ENCODE results near the gene RAD23A. TPM values are rescaled to one million over a fixed set of nuclear protein-coding genes. Genes with fewer than 3 reads are reported as not detected.
A peak's percentile ranks its signal among the peaks of the same experiment; 100 is the strongest.
"Not testable (repeated sequence)": the region's sequence is repeated elsewhere in the genome, so short reads cannot be mapped to it uniquely, and the experiment has no call there.

RAD23A gene
- total RNA-seq, 2 experiments from 2014 or later = 189 to 190 TPM

DNA sequence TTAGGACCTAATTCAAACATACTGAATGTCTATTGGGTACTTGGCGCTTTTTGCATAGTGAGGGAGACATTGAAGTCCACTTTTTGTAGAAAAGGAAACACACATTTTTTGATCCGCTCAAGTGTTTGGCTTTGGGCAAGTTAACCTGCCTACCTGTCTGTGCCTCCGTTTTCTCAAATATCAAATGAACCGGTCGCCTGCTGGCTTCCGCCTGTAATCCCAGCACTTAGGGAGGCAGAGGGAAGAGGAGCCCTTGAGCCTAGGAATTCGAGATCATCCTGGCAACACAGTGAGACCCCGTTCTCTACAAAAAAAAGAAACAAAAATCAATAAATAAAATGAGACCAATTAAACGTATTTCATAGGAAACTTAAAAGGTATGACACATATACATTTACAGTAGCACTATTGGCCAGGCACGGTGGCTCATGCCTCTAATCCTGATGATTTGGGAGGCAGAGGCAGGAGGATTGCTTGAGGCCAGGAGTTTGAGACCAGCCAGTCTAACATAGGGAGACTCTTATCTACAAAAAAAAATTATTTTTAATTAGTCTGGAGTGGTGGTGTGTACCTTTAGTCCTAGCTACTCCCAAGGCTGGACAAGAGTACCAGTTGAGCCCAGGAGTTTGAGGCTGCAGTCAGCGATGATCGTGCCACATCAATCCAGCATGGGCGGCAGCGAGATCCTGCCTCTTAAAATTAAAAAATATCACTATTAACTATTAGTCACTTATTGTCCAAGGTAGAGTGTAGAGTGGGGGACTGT is 1.3 kb downstream of the RAD23A start:
- H3K9me3 Mint-ChIP-seq = no peaks in the 10 kb centered on the region
- H3K36me3 Mint-ChIP-seq (ENCODE audit: low read depth) = peaks cover 82% of the 10 kb centered on the region
- peak overlapping the region; percentile 87 for H3K27ac Mint-ChIP-seq
- intact Hi-C loops (cut with micrococcal nuclease) = no loop called here
- ATAC-seq (no peak), DNase-seq (no peak)
- H3K4me3 Mint-ChIP-seq = peak overlapping the region; percentile 85
- TF ChIP-seq, protein P1, sequence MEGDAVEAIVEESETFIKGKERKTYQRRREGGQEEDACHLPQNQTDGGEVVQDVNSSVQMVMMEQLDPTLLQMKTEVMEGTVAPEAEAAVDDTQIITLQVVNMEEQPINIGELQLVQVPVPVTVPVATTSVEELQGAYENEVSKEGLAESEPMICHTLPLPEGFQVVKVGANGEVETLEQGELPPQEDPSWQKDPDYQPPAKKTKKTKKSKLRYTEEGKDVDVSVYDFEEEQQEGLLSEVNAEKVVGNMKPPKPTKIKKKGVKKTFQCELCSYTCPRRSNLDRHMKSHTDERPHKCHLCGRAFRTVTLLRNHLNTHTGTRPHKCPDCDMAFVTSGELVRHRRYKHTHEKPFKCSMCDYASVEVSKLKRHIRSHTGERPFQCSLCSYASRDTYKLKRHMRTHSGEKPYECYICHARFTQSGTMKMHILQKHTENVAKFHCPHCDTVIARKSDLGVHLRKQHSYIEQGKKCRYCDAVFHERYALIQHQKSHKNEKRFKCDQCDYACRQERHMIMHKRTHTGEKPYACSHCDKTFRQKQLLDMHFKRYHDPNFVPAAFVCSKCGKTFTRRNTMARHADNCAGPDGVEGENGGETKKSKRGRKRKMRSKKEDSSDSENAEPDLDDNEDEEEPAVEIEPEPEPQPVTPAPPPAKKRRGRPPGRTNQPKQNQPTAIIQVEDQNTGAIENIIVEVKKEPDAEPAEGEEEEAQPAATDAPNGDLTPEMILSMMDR (IDR thresholded peaks at IDR 0.05) = no peak
- ChIA-PET POLR2A (interaction anchor here (0.6 to 4.0 kb wide), 6 partner anchors 9 to 307 kb away, joined by 3 to 30 read pairs (median 4); partner anchors contain the start of genes FARSA and GADD45GIP1), CTCF (interaction anchor here (0.7 to 1.3 kb wide), 2 partner anchors 18 to 62 kb away, joined by 3 to 8 read pairs (median 6); no protein-coding TSS in a partner anchor)
- peaks cover 39% of the 10 kb centered on the region for H3K4me1 Mint-ChIP-seq (ENCODE audit: low read depth)
- no peaks in the 10 kb centered on the region for H3K27me3 Mint-ChIP-seq

DNA sequence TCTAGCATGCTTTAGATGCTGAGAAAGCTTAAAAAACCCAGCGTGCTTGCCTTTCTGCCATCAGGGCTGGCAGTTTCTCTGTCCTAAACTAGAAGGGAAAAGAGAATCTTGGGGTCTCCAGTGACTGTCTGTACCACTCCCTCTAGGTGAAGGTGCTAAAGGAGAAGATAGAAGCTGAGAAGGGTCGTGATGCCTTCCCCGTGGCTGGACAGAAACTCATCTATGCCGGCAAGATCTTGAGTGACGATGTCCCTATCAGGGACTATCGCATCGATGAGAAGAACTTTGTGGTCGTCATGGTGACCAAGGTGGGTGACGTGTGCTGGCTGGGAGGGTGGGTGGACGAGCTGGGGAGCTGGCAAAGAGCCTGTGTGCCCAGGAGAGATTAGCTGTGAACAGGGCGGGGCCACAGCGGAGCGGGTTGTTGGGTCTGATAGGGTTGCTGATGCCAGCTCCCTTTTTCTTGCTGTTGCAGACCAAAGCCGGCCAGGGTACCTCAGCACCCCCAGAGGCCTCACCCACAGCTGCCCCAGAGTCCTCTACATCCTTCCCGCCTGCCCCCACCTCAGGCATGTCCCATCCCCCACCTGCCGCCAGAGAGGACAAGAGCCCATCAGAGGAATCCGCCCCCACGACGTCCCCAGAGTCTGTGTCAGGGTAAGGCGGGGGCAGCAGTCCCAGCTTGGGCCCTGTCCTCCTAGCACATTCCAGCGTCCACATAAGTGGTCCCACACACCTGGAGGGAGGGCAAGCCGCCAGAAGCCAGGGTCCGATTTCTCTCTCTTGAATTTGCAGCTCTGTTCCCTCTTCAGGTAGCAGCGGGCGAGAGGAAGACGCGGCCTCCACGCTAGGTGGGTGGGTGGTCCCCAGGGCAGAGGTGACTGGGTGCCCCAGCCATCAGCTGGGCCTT is 2.3 kb downstream of the RAD23A start:
- peak overlapping the region; percentile 32 for H3K4me3 Mint-ChIP-seq
- H3K36me3 Mint-ChIP-seq (ENCODE audit: low read depth) = peaks cover 78% of the 10 kb centered on the region
- no peak for ATAC-seq
- H3K27ac Mint-ChIP-seq = peak overlapping the region; percentile 87
- ChIA-PET POLR2A (interaction anchor here (1.0 to 4.0 kb wide), 6 partner anchors 8 to 29 kb away, joined by 3 to 30 read pairs (median 4); partner anchors contain the start of genes FARSA, GADD45GIP1 and SYCE2), CTCF (interaction anchor here (1.3 kb wide), 1 partner anchor 17 kb away, joined by 6 read pairs; no protein-coding TSS in a partner anchor)
- no peaks in the 10 kb centered on the region for H3K9me3 Mint-ChIP-seq
- H3K27me3 Mint-ChIP-seq = no peaks in the 10 kb centered on the region
- intact Hi-C loops (cut with micrococcal nuclease) = no loop called here
- peaks cover 38% of the 10 kb centered on the region for H3K4me1 Mint-ChIP-seq (ENCODE audit: low read depth)
- TF ChIP-seq, protein P1 (IDR thresholded peaks at IDR 0.05) = no peak
- DNase-seq = no peak

DNA sequence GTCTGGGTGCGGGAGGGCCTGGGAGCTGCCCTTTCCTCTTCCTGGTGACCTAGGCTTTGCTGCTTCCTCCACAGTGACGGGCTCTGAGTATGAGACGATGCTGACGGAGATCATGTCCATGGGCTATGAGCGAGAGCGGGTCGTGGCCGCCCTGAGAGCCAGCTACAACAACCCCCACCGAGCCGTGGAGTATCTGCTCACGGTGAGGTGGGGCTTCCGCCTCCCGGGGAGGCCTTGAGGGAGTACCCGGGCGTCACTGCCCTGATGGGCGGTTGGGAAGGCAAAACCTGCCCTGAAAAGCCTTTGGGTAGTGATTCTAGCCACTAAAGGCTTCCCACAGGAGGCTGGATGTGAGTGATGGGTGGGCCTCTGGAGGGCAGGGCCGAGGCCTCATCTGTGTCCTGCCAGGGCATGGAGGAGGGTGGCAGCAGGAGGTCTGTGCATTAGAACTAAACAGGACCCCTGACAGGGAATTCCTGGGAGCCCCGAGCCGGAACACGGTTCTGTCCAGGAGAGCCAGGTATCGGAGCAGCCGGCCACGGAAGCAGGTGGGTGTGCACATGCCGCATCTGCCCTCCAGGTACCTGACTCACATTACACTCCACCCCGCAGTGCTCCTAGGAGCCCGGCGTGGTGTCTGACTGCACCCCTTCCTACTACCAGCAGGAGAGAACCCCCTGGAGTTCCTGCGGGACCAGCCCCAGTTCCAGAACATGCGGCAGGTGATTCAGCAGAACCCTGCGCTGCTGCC is 3.1 kb downstream of the RAD23A start:
- ChIA-PET CTCF (interaction anchor here (1.3 to 2.6 kb wide), 2 partner anchors 16 to 17 kb away, joined by 6 to 16 read pairs; no protein-coding TSS in a partner anchor), POLR2A (interaction anchor here (1.0 to 4.0 kb wide), 5 partner anchors 7 to 30 kb away, joined by 3 to 30 read pairs (median 5); partner anchors contain the start of genes FARSA, GADD45GIP1 and SYCE2)
- peak overlapping the region; percentile 17 for H3K4me3 Mint-ChIP-seq
- peak overlapping the region; percentile 59 for H3K27ac Mint-ChIP-seq
- no peak for ATAC-seq
- peaks cover 38% of the 10 kb centered on the region for H3K4me1 Mint-ChIP-seq (ENCODE audit: low read depth)
- TF ChIP-seq, protein P1 (IDR thresholded peaks at IDR 0.05) = no peak
- intact Hi-C loops (cut with micrococcal nuclease) = no loop called here
- H3K36me3 Mint-ChIP-seq (ENCODE audit: low read depth) = peaks cover 71% of the 10 kb centered on the region
- no peaks in the 10 kb centered on the region for H3K9me3 Mint-ChIP-seq
- no peaks in the 10 kb centered on the region for H3K27me3 Mint-ChIP-seq
- DNase-seq = no peak

DNA sequence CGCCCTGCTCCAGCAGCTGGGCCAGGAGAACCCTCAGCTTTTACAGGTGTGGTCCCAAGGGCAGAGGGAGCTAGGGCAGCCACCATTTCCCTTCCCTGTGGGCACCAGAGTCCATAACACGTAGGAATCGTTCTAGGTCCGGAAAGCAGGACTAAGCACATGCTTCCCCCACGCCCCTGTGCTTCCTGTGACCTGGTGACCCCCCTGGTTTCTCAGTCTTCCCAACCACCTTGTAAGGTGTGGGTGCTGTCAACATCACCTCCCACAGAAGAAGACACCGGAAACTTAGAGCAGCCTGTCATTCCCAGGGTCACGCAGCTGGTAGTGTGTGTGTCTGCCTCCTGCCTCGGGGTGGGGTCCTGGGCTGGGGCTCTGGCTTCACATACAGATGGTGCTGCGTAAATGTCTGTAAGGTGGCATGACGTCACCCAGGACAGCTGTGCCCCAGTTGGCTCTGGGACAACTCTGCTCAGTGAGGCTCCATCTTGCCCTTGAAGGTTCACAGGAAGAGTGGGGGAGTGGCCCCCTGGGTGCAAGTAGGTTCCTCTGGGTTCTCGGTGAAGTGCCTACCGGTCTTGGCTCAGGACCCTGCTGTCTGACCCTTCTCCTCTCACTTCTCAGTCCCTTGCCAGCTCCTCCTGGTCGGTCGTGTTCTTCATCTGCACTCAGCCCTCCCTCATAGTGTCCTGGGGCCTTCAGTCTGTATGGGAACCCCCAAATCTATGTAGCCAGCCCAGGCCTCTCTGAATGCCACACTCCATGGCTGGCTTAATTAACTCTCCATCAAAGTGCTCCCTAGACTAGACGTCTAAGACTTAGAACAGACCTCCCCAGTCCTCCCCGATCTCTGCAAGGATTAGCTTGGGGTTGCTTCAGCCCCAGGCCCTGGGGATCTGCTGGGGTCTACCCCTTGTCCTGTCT is 4.0 kb downstream of the RAD23A start:
- Mint-ChIP-seq H3K27me3 (no peaks in the 10 kb centered on the region), H3K36me3 (ENCODE audit: low read depth) (peaks cover 71% of the 10 kb centered on the region)

DNA sequence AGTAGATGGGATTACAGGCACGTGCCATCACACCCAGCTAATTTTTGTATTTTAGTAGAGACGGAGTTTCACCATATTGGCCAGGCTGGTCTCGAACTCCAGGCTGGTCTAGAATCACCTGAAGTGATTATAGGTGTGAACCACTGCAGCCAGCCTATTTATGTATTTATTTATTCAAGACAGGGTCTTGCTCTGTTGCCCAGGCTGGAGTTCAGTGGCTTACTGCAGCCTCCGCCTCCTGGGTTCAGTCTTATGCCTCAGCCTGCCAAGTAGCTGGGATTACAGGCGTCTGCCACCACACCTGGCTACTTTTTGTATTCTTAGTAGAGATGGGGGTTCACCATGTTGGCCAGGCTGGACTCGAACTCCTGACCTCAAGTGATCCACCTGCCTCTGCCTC is 6.4 kb downstream of the RAD23A start:
- H3K27me3 Mint-ChIP-seq; H3K4me3 Mint-ChIP-seq; H3K9me3 Mint-ChIP-seq; intact Hi-C loops (cut with micrococcal nuclease); ATAC-seq; DNase-seq: not testable (repeated sequence)
- Mint-ChIP-seq H3K36me3 (ENCODE audit: low read depth) (peaks cover 68% of the 10 kb centered on the region), H3K27ac (peak overlapping the region; percentile 83), H3K4me1 (ENCODE audit: low read depth) (peaks cover 44% of the 10 kb centered on the region)
- CTCF ChIA-PET = interaction anchor here (6.0 kb wide), 1 partner anchor 13 kb away, joined by 51 read pairs; no protein-coding TSS in a partner anchor
- POLR2A ChIA-PET = interaction anchor here (0.7 to 3.1 kb wide), 4 partner anchors 13 to 79 kb away, joined by 3 to 13 read pairs (median 8); partner anchors contain the start of gene FARSA

More for the DNA sequence above, 4.0 kb downstream of the RAD23A start:
- H3K4me3 Mint-ChIP-seq = no peak overlapping the region
- ChIA-PET CTCF (interaction anchor here (2.6 kb wide), 1 partner anchor 16 kb away, joined by 16 read pairs; no protein-coding TSS in a partner anchor), POLR2A (interaction anchor here (1.0 to 1.8 kb wide), 4 partner anchors 9 to 203 kb away, joined by 3 to 10 read pairs (median 4); partner anchors contain the start of gene CALR)
- no peak for DNase-seq
- ATAC-seq = no peak
- H3K9me3 Mint-ChIP-seq = no peaks in the 10 kb centered on the region
- peaks cover 40% of the 10 kb centered on the region for H3K4me1 Mint-ChIP-seq (ENCODE audit: low read depth)
- peak overlapping the region; percentile 34 for H3K27ac Mint-ChIP-seq
- TF ChIP-seq, protein P1 (IDR thresholded peaks at IDR 0.05) = no peak
- intact Hi-C loops (cut with micrococcal nuclease) = no loop called here

Measured in activated CD8-positive, alpha-beta T cell treated with anti-CD3 and anti-CD28 coated beads for 36 hours (primary cell).